ENCODE results near the gene HOXD9.

HOXD9 gene

GRCh38 chr2:176099159-176099727, 23.3 kb upstream of the HOXD9 start:
- DNase-seq, result no peak

GRCh38 chr2:176099728-176100546, 22.6 kb upstream of the HOXD9 start, which contains the start of gene HOXD12:
HOXD12 (plus strand) TSS chr2:176099795; CDS start chr2:176099802, 7 bp downstream.
- no peak for DNase-seq

- DNase-seq, result no peak
These were observed 21.9 kb upstream of the HOXD9 start for GRCh38 chr2:176100547-176101140.

DNA sequence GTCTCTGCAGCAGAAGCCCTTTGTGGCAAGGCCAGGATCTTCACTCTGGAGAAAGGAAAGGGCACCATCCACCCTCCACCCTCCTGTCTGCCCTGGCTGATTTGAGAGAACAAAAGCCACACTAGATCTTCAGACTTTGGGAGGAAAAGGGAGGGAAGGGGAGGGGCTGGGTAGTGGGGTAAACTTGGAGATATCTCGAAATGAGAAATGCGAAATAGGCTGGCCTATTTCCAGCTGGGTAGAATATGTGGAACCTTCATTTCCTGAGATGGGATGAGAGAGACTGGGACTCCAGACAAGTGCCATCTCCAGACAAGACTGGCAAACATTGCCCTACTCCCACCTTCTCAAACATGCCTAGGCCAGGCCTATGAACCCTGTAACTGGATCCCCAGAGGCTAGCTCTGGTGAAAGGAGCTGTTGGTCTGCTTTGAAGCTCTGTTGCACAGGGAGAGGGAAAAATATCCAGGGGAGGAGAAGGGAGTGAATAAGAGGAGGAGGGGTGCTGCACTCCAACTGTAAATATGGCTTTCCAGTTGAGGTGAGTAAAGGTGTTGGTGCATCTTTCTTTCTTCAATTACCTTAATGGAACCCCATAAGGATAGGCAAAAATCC, 21.2 kb upstream of the HOXD9 start:
- no peak for DNase-seq

DNA sequence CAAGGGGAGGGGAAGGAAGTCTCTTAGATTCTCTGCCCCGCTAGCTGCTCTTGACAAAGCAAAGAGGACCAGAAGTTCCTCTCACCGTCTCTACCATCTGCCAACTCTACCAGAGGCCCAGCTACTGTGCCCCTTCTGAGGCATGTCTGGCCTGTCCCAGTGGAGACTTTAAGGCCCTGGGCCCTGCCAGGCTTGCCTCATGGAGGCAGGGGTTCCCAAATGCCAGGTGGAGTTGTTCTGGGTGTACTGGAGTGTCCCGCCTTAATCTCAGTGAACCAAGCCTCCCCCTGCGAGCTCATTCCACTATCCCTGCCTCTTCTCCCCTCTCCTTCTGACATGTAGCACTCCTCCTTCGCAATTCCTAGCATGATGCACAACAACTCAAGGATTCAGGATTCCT, 20.7 kb upstream of the HOXD9 start:
- DNase-seq, result no peak

- DNase-seq, result no peak
These were observed 20.1 kb upstream of the HOXD9 start for GRCh38 chr2:176102309-176102866.

DNA sequence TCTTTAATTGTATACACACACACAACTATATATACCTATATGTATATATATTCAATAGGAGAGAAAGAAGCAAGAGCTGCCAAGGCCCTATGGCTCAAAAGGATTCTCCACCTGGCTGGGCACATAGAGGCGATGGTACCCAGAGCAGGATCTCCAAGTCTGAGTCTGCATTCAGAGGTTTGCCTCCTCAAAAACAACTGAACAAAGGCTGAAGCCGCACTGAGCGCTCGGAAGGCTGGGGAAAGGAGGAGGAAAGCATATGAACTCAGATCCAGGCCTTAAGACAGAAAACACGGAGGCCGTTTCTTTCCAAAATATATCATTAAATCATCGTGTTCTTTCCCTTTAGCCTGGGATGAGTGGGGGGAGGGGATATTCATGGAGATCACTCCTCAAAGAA, 19.3 kb upstream of the HOXD9 start:
- no peak for DNase-seq

GRCh38 chr2:176103742-176104315, 18.7 kb upstream of the HOXD9 start:
- DNase-seq, result no peak

DNA sequence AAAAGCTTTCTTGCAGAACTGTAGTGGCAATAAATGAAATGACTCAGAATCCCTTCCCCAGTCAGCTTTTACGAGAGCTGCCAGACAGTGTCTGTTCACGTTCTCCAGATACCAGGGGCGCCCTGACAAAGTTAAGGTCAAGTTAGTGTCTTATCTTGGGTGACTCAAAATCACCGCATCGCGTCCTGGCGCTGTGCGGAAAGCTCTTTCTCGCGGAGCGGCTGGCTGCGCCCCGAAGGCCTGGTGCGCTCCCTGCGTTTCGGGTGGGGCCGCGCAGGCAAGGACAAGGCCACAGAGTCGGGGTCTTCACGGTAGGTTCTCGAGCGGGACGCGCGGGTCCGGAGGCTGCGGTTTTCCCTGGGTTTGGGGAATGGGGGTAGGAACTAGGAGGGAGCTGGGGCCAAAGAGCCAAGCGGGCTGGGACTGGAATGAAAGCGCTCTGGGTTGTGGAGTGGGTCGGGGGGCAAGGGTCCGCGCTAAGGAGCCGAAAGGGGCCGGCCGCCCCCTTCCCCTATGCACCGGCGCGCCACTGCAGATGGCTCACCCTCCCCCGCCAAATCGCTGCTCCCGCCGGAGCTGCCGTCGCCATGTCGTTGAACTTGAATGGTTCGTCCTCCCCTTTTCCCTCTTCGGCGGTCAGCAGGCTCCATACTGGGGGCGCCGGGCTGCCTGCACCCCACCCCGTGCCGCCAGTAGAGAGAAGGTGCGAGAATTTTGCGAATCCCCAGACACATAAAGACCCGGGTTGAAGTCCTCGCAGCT, 18.0 kb upstream of the HOXD9 start:
- no peak for DNase-seq

DNA sequence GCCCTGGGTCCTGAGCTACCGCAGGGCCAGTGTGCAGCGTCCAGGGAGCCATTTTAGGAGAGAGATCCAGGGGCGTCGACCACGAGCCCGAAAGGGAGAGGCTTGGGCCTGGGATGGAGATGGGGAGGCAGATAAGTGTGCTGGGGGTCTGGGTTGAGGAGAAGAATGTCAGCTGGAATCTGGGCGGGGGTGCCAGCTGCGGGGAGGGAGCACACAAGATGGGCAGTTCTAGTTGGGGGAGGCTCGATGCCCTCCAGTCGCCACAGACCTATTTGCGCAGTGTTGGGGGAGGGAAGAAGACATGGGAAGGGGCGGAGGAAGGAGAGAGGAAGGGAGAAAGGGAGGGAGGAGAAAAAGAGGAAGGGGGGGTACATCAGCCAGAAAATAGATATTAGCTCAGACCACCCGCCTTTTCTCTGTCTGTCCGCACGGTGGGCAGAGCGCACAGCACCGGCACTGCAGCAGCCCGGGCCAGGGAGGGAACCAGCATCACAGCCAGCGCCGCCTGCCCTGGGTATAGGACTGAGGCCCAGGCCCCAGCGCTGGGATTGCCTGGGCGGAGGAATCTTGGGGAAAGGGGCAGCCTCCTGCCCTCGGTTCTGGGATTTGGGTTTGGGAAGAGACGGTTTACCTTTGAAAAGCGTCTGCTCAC, 17.3 kb upstream of the HOXD9 start:
- no peak for DNase-seq

- no peak for DNase-seq
These were observed 16.6 kb upstream of the HOXD9 start for GRCh38 chr2:176105730-176106580.

DNA sequence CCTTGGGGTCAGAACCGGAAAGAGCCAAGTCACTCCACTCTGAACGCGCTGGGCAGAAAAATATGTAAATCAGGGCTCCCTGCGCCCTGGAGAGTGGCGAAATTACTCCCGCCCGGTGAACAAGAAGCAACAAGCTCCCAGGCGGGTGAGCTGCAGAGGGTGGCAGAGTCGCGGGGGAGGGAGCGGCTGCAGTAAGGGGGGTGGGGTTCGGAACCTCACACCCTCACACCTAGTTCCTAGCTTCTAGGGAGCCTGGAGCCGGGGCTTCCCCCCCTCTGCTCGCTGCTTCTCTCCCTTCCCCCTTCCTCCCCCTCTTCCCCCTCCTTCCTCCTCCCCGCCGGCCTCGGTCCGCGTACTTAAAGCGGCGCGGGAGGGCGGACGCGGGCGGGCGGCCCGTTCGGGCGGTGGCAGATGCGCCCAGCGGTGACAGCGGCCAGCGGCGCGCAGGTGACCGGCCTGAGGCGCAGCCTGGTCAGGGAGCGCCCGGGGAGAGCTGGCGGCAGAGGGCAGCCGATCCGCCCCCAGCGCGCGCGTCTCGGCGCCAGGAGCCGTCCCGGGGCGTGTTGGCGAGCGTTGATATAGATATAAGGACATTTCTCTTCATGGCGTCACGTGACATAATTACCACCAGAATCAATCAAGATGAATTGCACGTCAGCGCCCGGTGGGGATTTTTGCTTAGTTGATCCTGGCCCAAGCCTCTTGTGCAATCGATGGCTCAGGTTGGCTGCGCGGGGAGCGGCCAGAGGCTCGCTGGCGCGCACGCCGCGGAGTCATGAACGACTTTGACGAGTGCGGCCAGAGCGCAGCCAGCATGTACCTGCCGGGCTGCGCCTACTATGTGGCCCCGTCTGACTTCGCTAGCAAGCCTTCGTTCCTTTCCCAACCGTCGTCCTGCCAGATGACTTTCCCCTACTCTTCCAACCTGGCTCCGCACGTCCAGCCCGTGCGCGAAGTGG, 15.7 kb upstream of the HOXD9 start, which contains the start of gene HOXD11:
Gene HOXD11 (plus strand): TSS at position 700 of the 959 bp plus-strand sequence. CDS start 76 bp downstream, at position 776.
- peak; percentile 78 for DNase-seq

GRCh38 chr2:176107731-176108181, 14.8 kb upstream of the HOXD9 start:
- DNase-seq, result no peak

DNA sequence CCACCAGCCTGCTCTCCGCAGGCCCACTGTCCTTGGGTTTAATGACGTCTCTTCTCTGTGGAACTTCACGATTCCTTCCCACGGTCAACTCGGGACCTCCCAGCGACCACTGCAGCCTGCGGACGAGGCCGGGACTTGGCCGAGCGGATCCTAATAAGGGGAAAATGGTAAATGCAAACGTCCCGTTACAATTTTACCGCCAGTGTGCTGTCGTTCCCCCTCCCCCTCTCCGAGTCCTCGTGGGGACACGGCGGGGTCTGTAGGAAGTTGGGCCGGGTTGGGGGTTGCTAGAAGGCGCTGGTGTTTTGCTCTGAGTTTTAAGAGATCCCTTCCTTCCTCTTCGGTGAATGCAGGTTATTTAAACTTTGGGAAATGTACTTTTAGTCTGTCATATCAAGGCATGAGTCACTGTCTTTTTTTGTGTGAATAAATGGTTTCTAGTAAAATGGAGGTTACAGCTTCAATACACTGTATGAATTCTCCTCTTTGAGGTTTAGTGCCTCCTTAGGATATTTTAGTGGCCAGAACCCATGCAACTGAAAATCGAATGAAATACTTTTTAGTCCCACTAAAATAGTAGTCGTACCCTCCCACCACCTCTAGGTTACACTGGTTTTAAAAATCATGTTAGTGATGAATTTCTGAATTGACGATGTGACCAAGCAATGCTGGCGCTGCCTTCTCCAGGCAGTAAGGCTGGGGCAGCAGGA, 13.2 kb upstream of the HOXD9 start:
- DNase-seq, result no peak

DNA sequence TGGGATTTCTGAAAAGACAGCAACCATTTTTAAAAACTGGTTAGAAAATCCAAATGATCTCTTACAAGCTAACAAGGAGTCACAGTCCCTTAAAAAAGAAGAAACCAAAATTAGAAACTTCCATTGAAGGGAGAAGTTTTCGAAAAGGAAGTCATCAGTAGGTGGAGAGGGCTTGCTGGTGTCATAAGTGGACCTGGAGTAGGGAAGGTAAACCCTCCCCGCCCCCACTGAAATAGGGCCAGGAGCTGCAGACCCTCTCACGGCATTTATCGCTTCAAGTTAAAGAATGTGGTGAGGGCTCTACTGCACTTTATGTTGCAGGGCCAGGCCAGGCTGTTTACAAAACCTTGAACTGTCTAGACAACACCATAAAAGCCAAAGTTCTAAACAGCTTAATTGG, 12.6 kb upstream of the HOXD9 start:
- DNase-seq, result no peak

- DNase-seq, result no peak
These were observed 11.9 kb upstream of the HOXD9 start for GRCh38 chr2:176110415-176111308.

DNA sequence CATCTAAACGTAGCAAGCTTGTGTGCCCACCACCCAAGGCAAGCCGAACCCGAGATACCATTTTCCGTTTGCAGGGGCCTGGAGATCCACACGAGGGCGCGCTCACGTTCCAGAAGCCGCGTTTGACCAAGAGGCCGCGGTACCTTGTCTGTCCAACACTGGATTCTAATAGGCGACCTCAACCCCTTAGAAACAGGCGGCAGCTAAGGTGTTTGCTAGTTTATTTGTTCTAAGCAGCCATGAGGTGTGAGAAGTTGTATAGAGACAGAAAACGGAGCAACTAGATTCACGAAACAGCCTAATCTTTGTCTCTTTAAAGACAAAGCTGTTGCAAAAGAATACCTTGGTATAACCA, 11.2 kb upstream of the HOXD9 start:
- DNase-seq, result peak; percentile 81
